ENCODE results near the gene TRMT6.
A peak's percentile ranks its signal among the peaks of the same experiment; 100 is the strongest.

Gene TRMT6

DNA sequence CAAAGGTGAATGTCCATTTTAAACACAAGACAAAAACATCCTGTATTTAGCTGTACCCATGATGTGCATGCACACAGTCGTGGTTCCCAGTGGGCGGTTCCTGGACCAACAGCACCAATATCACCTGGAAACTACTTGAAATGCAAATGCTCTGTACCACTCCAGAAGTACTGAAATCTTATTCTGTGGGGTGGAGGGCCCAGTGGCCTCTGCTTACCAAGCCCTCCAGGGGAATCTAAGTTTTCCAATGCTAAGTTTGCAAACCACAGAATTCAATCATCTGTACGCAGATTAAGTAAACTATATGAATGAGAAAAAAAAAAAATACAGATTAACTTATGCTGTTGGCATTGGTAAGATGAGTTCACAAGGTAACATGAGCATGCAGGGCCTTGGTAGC is 14.1 kb downstream of the TRMT6 start:
- no peak overlapping the region for H3K4me3 ChIP-seq (ENCODE audit: control insufficient read depth, low read depth, low read length)
- no peak for DNase-seq (ENCODE audit: low read depth)
- TF ChIP-seq, protein P1, sequence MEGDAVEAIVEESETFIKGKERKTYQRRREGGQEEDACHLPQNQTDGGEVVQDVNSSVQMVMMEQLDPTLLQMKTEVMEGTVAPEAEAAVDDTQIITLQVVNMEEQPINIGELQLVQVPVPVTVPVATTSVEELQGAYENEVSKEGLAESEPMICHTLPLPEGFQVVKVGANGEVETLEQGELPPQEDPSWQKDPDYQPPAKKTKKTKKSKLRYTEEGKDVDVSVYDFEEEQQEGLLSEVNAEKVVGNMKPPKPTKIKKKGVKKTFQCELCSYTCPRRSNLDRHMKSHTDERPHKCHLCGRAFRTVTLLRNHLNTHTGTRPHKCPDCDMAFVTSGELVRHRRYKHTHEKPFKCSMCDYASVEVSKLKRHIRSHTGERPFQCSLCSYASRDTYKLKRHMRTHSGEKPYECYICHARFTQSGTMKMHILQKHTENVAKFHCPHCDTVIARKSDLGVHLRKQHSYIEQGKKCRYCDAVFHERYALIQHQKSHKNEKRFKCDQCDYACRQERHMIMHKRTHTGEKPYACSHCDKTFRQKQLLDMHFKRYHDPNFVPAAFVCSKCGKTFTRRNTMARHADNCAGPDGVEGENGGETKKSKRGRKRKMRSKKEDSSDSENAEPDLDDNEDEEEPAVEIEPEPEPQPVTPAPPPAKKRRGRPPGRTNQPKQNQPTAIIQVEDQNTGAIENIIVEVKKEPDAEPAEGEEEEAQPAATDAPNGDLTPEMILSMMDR (conservative IDR thresholded peaks at IDR 0.05; ENCODE audit: control insufficient read depth, insufficient read depth, low read depth, low read length): no peak

GRCh38 chr20:5935384-5935783 is 14.9 kb downstream of the TRMT6 start:
- DNase-seq (ENCODE audit: low read depth): no peak
- TF ChIP-seq, protein P1 (conservative IDR thresholded peaks at IDR 0.05; ENCODE audit: control insufficient read depth, insufficient read depth, low read depth, low read length): no peak

GRCh38 chr20:5933802-5934436 is 16.4 kb downstream of the TRMT6 start:
- H3K4me3 ChIP-seq (ENCODE audit: control insufficient read depth, low read depth, low read length): no peak overlapping the region
- TF ChIP-seq, protein P1 (conservative IDR thresholded peaks at IDR 0.05; ENCODE audit: control insufficient read depth, insufficient read depth, low read depth, low read length): no peak
- peak; percentile 14 for DNase-seq (ENCODE audit: low read depth)

More at GRCh38 chr20:5935384-5935783, 14.9 kb downstream of the TRMT6 start:
- H3K4me3 ChIP-seq (ENCODE audit: control insufficient read depth, low read depth, low read length): no peak overlapping the region

- TF ChIP-seq, protein P1 (conservative IDR thresholded peaks at IDR 0.05; ENCODE audit: control insufficient read depth, insufficient read depth, low read depth, low read length): no peak
- no peak for DNase-seq (ENCODE audit: low read depth)
- H3K4me3 ChIP-seq (ENCODE audit: control insufficient read depth, low read depth, low read length): no peak overlapping the region
These were observed 17.5 kb downstream of the TRMT6 start for GRCh38 chr20:5932796-5933195.

DNA sequence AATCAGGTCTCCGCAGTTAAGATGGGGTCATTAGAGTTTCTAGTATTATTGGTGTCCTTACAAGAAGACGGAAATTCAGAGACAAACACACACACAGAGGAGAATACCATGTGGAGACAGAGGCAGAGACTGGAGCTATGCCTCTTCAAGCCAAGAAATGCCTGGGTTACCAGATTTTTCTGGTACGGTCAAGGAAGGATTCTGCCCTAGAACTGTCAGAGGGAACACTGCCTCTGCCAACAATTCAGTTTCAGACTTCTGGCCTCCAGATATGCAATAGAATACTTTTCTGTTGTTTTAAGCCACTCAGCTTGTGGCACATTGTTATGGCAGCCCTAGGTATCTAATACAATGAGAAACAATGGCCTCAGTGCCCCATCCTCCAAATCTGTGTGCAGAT is 18.9 kb downstream of the TRMT6 start:
- no peak overlapping the region for H3K4me3 ChIP-seq (ENCODE audit: control insufficient read depth, low read depth, low read length)
- TF ChIP-seq, protein P1 (conservative IDR thresholded peaks at IDR 0.05; ENCODE audit: control insufficient read depth, insufficient read depth, low read depth, low read length): no peak
- DNase-seq (ENCODE audit: low read depth): no peak

DNA sequence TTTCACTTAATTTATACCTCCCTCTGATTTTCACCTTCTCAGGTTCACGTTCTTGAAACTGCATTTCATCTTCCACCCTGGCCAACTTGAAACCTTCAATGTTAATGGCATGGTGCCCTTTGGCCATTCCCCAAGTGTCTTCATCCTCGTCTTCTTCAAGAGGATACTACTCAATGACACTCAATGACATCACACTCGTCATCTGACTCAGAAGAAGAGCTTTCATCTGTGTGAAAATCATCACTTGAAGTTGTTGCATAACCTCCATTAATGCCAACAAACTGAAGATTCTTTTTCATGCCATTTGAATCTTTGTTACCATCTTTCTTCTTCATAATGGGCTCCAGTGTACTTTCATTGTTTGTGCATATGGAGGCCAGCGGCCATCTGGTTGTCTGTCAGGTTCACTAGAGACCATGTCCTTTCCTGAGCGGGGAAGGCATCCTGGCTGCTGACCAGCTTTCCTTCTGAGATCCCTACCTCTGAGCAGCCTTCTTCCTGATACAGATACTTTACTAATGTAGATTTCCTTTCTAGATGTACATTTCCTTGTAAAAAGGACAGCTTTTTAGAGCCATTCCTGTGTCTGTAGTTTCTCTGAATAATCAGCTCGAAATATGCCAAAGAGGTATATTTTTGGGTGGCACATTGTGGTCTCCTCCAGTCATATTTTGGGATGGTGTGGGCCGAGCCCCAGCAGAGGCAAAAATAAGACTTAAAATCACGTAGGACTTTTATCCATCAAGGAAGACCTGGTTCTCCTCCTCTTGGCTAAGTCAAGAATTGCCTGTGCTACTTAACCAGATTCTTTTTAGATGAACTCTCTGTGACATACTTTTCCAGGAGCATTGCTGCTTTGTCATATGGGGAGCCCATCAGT is 21.3 kb downstream of the TRMT6 start:
- peak; percentile 53 for DNase-seq (ENCODE audit: low read depth)
- H3K4me3 ChIP-seq (ENCODE audit: control insufficient read depth, low read depth, low read length): no peak overlapping the region
- TF ChIP-seq, protein P1 (conservative IDR thresholded peaks at IDR 0.05; ENCODE audit: control insufficient read depth, insufficient read depth, low read depth, low read length): no peak
